DND-41 (cell line): ENCODE measurements around the gene SRD5A1.

Experiments used
- ATAC-seq: fragments of 200-7000 bp; cut with Tn5 transposase; 3 replicates; pipeline ENCODE4 v1.9.1; 2021; ENCODE audit warnings: low read depth; ENCODE audit not compliant: insufficient read depth
- DNase-seq: peaks from one replicate; pipeline ENCODE4 v3.0.0-alpha.2; 2020
- H2AFZ ChIP-seq: 2 replicates; pipeline ENCODE4 v1.6.0; 2012; ENCODE audit warnings: low read depth, low read length
- H3K27ac ChIP-seq: 2 replicates; pipeline ENCODE4 v1.5.1; 2012; ENCODE audit warnings: low read length, inconsistent platforms
- H3K27me3 ChIP-seq: fragments of 200-600 bp; sonication (generic); 2 replicates; pipeline ENCODE4 v1.6.0; 2012; ENCODE audit warnings: low read length, mild to moderate bottlenecking, inconsistent platforms; ENCODE audit not compliant: insufficient read depth, poor library complexity
- H3K36me3 ChIP-seq: 2 replicates; pipeline ENCODE4 v1.5.1; 2012; ENCODE audit warnings: low read length, inconsistent platforms; ENCODE audit not compliant: insufficient read depth
- H3K4me1 ChIP-seq: 2 replicates; pipeline ENCODE4 v1.5.1; 2012; ENCODE audit warnings: mild to moderate bottlenecking, low read length; ENCODE audit not compliant: insufficient read depth
- H3K4me2 ChIP-seq: 2 replicates; pipeline ENCODE4 v1.6.0; 2012; ENCODE audit warnings: mild to moderate bottlenecking, moderate library complexity, low read length, inconsistent platforms; ENCODE audit not compliant: insufficient read depth
- H3K4me3 ChIP-seq, 2 experiments: fragments of 200-600 bp in 1 of 2; shearing (Covaris generic) in 1 of 2; 2 replicates each; pipeline ENCODE4 v1.5.1; 2012 to 2016; ENCODE audit warnings: inconsistent platforms in 2 of 2, low read length in 2 of 2, mild to moderate bottlenecking in 2 of 2, low read depth in 1 of 2, moderate library complexity in 1 of 2
- H3K79me2 ChIP-seq: 2 replicates; pipeline ENCODE4 v1.6.0; 2012; ENCODE audit warnings: low read length, inconsistent platforms; ENCODE audit not compliant: insufficient read depth
- H3K9ac ChIP-seq: 2 replicates; pipeline ENCODE4 v1.6.0; 2012; ENCODE audit warnings: low read depth, mild to moderate bottlenecking, inconsistent platforms, low read length, moderate library complexity
- H3K9me3 ChIP-seq: 2 replicates; pipeline ENCODE4 v1.5.1; 2012; ENCODE audit warnings: low read length, moderate library complexity, mild to moderate bottlenecking, inconsistent platforms; ENCODE audit not compliant: insufficient read depth, severe bottlenecking
- H4K20me1 ChIP-seq: 2 replicates; pipeline ENCODE4 v1.6.0; 2012; ENCODE audit warnings: low read length; ENCODE audit not compliant: insufficient read depth
- CTCF ChIP-seq: IDR thresholded peaks from 2 replicates; pipeline ENCODE4 v1.5.1; 2012; ENCODE audit warnings: borderline replicate concordance, low read length, moderate library complexity, mild to moderate bottlenecking; ENCODE audit not compliant: poor library complexity, severe bottlenecking; ENCODE audit errors: extremely low read depth
- EZH2 ChIP-seq: IDR thresholded peaks from 3 replicates; pipeline ENCODE4 v1.6.1; 2012; ENCODE audit warnings: borderline replicate concordance, low read depth, mild to moderate bottlenecking, moderate library complexity, low read length, inconsistent platforms; ENCODE audit not compliant: severe bottlenecking

Gene SRD5A1

GRCh38 chr5:6686915-6687409 is 53.7 kb downstream of the SRD5A1 start:
- Histone ChIP-seq H3K9ac (no peak overlapping the region), H3K27me3 (peaks cover 12% of the 10 kb centered on the region), H3K4me3 (peak overlapping the region in 1 of 2 experiments; percentile 50; a peak in 3 of 4 replicates), H3K9me3 (no peaks in the 10 kb centered on the region), H3K4me1 (peaks cover 6% of the 10 kb centered on the region), H4K20me1 (peaks cover 8% of the 10 kb centered on the region), H3K79me2 (no peaks in the 10 kb centered on the region), H3K4me2 (peak overlapping the region; percentile 62), H3K36me3 (no peaks in the 10 kb centered on the region), H3K27ac (no peak overlapping the region), H2AFZ (no peak overlapping the region)
- TF ChIP-seq EZH2 (no peak), CTCF (no peak)
- peak; percentile 93 for ATAC-seq
- DNase-seq, result peak; percentile 35

- H3K9me3 ChIP-seq, result no peaks in the 10 kb centered on the region
- H3K9ac ChIP-seq, result no peak overlapping the region
- TF ChIP-seq CTCF, result no peak
- no peak for TF ChIP-seq EZH2
- no peak for DNase-seq
- H3K36me3 ChIP-seq, result no peaks in the 10 kb centered on the region
- H3K27ac ChIP-seq, result no peak overlapping the region
- peaks cover 6% of the 10 kb centered on the region for H3K4me1 ChIP-seq
- H3K27me3 ChIP-seq, result peaks cover 12% of the 10 kb centered on the region
- H3K4me3 ChIP-seq, result peak overlapping the region in 1 of 2 experiments; percentile 18; a peak in 1 of 4 replicates
- peak overlapping the region; percentile 62 for H3K4me2 ChIP-seq
- no peak overlapping the region for H2AFZ ChIP-seq
- H4K20me1 ChIP-seq, result peaks cover 8% of the 10 kb centered on the region
- no peak for ATAC-seq
- H3K79me2 ChIP-seq, result no peaks in the 10 kb centered on the region
Observed at GRCh38 chr5:6687505-6687904, 54.3 kb downstream of the SRD5A1 start.

- no peaks in the 10 kb centered on the region for H3K9me3 ChIP-seq
- H3K4me1 ChIP-seq, result no peaks in the 10 kb centered on the region
- ATAC-seq, result no peak
- no peak overlapping the region for H3K4me2 ChIP-seq
- H3K9ac ChIP-seq, result no peak overlapping the region
- H3K36me3 ChIP-seq, result no peaks in the 10 kb centered on the region
- H3K4me3 ChIP-seq, result no peak overlapping the region
- TF ChIP-seq CTCF (no peak), EZH2 (no peak)
- H3K79me2 ChIP-seq, result no peaks in the 10 kb centered on the region
- no peak overlapping the region for H2AFZ ChIP-seq
- H3K27me3 ChIP-seq, result peaks cover 11% of the 10 kb centered on the region
- no peak for DNase-seq
- H4K20me1 ChIP-seq, result no peaks in the 10 kb centered on the region
- no peak overlapping the region for H3K27ac ChIP-seq
Observed at GRCh38 chr5:6692906-6693305, 59.7 kb downstream of the SRD5A1 start.
